HG03108 (cell line): ENCODE measurements around the gene FOS.

Experiments used
- ATAC-seq: cut with Tn5 transposase; IDR thresholded peaks from one replicate; pipeline ENCODE4 v1.9.1; 2021; ENCODE audit warnings: moderate library complexity; ENCODE audit not compliant: unreplicated experiment

Gene FOS

DNA sequence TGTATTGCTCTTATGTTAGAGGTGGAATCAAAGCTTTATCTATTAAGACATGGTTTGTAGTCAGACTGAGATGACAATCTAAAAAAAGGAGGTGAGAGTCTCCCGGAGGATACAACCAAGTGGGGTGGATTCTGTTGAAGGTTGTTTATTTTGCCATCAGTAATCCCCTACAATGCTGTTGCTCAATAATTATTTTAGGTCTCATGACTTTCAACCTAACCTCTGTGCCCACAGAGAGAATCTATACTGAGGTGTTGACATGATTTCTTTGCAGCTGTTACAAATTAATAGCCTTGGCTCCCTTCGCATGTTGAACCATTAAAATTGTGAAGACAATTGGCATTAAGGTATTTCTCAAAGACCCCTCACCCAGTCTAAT lies 28.7 kb upstream of the FOS start:
- ATAC-seq, result peak; percentile 22

GRCh38 chr14:75250800-75251199 lies 27.8 kb upstream of the FOS start:
- ATAC-seq, result no peak

DNA sequence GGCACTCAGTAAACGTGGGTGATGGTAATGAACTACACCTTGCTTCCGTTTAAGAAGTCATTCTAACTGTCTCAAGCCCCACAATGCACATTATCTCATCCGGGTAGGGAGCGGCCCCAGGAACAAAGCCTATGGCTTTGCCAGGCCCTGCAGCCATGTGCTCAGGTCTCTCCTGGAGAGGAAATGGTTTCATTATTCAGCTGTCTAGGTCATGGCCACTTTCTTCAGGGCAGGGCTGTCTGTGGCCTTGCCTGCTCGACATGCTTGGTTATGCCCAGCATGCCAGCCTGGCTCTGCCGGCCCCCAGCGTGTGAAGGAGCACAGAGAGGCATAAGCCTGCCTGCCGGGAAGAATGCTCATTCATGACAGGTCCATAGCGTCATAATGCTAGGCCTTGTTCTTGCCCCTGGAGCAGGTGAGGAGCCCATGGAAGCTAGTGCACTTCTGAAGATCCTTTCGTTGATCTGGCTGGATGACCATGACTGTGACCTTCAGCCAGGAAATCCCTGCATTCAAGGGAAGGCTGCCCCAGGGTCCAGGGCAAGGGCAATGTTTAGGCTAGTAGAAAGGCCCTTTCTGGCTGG lies 26.3 kb upstream of the FOS start:
- ATAC-seq, result no peak

DNA sequence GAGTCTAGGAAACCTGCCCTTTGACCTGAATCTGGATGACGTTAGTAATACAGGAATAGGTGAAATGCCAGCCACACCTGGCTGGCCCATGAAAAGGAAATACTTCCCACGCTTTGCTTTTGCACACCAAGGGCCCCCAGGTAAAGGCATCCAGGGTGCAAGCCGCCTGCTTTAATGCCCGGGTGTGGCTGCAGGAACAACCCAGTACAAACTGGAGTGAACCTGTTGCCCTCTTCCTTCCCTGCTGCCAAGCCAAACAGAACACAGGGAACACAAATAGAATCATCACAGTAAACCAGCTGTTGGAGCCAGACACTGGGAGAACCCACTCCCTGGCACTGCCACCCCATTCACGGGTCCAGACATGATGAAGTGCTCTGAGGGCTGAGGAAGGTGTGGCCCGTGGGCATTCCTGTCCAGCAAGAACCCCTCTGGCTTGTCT lies 24.2 kb upstream of the FOS start:
- ATAC-seq, result no peak

DNA sequence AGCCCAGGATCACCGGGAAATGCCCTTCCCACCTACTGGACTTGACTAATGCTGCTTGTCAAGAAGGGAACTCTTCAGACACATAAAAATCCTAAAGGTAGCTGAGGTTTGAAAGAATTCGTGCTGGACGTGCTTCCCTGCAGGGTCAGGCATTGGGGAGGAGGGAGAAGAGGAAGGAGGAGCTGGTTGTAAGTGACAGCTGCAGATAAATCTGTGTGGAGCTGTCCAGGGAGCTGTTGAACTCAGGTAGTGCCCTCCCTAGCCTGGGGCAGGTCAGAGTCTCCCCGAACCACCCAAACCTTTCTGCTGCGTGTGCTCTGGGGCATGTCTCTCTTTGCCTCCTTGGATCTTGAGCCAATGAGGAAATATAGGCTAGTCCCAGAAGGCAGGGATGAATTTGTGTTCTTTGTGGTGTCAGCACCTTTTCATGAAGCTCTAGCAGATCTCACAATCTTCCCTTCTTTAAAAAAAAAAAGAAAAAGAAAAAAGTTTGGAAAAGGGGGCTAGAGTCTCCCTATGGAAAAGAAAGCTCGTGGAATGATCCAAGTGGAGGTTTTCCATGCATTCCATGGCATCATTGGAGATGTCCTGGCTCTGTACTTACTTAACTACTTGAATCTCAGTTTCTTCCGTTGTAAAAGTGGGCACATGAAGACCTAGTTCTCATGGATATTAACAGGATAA lies 23.6 kb upstream of the FOS start:
- no peak for ATAC-seq

- no peak for ATAC-seq
Observed at GRCh38 chr14:75258079-75258802, 20.4 kb upstream of the FOS start.

- peak; percentile 92 for ATAC-seq
Observed at GRCh38 chr14:75258803-75259509, 19.7 kb upstream of the FOS start.

DNA sequence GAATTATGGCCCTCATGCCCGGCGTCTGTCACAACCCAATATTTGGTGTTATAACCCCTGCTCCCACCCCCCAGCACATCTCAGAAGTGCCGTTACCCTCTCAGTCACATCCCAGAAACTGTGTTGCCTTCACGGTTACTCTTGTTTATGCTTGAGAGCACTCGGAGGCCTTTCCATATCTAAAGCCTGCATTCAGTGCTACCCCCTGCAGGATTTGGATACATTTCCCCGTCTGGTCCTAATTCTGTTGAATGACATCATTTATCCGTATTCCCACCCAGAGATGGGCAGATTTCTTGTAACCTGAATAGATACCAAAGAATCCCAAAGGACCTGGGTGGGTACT lies 19.1 kb upstream of the FOS start:
- no peak for ATAC-seq

DNA sequence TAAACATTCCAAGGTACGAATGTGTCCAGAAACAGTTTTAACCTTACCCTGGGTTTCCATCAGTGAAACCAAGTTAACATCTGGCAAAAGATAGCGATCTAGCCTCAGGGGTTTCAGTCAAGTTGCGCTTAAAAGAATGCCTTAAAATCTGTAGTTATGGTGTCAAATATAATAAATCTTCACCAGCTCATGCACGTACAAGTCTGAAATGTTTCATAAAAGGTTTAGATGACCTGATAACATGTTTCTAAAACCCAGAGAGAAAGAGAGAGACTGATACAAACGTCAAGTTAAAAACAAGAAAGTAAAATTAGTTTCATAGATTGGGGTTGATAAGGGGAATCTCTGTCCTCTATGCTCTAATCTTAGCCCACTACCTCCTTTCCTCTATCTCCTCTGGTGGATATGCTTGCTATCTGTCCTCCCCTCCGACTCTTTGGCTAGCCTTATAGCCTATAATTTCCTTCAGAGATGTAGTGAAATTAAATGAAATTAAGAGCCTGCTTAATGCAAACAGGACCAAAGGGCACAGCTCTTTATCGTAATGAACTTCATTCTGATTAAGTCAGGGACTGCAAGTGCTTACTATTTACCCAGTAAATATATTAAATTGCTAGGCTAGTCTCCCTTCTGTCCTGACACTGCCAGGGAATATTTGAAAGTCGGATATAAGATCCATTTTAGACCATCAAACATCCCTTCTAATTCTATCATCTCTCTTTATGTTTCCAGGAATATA lies 18.4 kb upstream of the FOS start:
- ATAC-seq, result no peak

- ATAC-seq, result no peak
Observed at GRCh38 chr14:75261820-75262219, 16.8 kb upstream of the FOS start.

DNA sequence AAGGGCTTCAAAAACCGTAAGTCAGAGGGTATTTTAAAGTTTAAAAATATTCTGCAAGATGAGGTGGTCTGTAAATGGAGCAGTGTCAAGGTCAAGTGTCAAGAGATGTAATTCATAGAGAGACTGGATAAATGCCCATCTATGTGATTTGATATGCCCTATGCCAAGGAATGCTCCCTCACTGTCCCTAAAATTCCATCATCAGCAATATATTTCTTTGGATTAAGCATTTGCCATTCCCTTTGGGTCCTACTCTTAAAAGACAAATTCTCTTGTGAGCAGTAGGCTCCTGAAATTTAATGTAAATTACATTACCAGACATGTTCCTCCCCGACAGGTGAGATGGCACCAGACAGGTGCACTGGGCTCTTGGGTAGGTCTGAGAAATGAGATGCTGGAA lies 16.0 kb upstream of the FOS start:
- no peak for ATAC-seq

- no peak for ATAC-seq
Observed at GRCh38 chr14:75264036-75264435, 14.6 kb upstream of the FOS start.

- ATAC-seq, result no peak
Observed at GRCh38 chr14:75267141-75267721, 11.4 kb upstream of the FOS start.

GRCh38 chr14:75268633-75269550 lies 9.7 kb upstream of the FOS start:
- no peak for ATAC-seq

DNA sequence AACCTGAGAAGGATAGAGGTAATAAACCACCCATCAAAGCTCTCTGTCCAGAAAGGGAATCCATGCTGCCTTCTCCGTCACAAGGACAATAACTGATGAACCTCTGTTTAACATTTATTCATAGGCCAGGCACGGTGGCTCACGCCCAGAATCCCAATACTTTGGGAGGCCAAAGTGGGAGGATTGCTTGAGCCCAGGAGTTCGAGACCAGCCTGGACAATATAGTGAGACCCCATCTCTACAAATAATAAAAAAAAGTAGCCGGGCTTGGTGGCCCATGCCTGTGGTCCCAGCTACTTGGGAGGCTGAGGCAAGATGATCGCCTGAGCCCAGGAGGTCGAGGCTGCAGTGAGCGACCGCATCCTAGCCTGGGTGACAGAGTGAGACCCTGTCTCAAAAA lies 7.1 kb upstream of the FOS start:
- no peak for ATAC-seq

DNA sequence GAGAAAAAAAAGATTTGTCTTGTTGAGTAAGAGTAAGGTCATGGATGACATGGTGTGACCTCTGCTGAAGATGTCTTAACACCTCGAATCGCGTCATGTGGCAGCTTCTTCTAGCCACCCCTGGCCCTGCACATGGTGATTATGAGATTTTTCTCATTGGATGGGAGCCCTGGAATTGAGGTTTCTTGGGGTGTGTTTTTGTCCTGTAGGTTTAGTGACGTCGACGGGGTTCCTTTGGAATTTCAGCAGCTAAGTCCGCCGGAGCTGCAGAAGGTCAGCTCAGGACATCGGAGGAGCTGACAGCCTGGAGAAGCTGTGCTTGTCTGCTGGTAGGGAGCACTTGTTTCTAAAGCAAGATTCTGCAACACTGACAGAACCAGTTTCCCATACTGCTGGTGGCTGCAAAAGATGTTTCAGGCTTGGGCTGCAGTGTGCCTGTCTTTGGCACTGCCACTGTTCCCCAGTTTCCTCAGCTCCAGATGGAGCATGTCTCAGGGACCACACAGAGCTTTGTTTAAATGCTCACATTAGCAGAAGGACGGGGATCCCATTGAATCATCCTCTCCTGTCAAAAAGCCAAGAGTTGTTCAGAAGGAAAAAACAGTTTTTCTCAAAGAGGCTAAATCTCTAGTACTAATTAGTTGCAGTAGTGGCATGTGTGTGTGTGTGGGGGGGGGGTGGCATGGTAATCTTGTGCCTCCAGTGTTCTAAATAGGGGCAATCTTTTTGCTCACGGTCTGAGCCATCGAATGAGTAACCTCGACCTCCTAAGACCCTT lies 5.2 kb upstream of the FOS start:
- no peak for ATAC-seq

- no peak for ATAC-seq
Observed at GRCh38 chr14:75274050-75274898, 4.4 kb upstream of the FOS start.
